Lower leg skin (tissue), 4 donors: ENCODE results near the gene SF3B1. TPM values are rescaled to one million over a fixed set of nuclear protein-coding genes. Genes with fewer than 3 reads are reported as not detected.
"Not testable (repeated sequence)": the region's sequence is repeated elsewhere in the genome, so short reads cannot be mapped to it uniquely, and the experiment has no call there.

Experiments
- DNase-seq, 2 donors: peaks; one replicate each; pipeline ENCODE4 v3.0.0-alpha.2; 2019; ENCODE audit warnings: low spot score in 2 of 2
- H3K4me3 ChIP-seq: fragments of 200-600 bp; sonication (generic); 2 replicates; pipeline ENCODE4 v1.5.1; 2017; ENCODE audit warnings: mild to moderate bottlenecking, low read depth; ENCODE audit not compliant: poor library complexity, severe bottlenecking
- CTCF ChIP-seq, 3 donors: fragments of 450-650 bp; IDR thresholded peaks; one replicate each; pipeline ENCODE4 v1.5.1; 2016; ENCODE audit warnings: antibody characterized with exemption in 3 of 3, mild to moderate bottlenecking in 3 of 3, moderate library complexity in 2 of 3
- POLR2A ChIP-seq, 2 donors: fragments of 450-650 bp; IDR thresholded peaks; one replicate each; pipeline ENCODE4 v1.6.1; 2016 to 2017; ENCODE audit warnings: antibody characterized with exemption in 2 of 2, mild to moderate bottlenecking in 1 of 2, moderate library complexity in 1 of 2
- WGBS, 2 donors: methylation state at CpG; one replicate each; pipeline ENCODE4 v1.1.5; 2018; 5-methylcytosine and 5-hydroxymethylcytosine counted together
- intact Hi-C: fragments of 100-400 bp; cut with DNase I; formaldehyde crosslinking; loops from one replicate; pipeline ENCODE4 v1.15.0; 2023; ENCODE audit warnings: low total_unique reads
- total RNA-seq, 4 donors: library from RNA; depleted of rRNA; stranded (reverse); fragments of >200 nt; gene quantifications; one replicate each; pipeline ENCODE4 v1.1.0, GENCODE V29; 2016

Gene SF3B1
- total RNA-seq, 4 donors from 2014 or later, result 160 to 327 (median 242) TPM

GRCh38 chr2:197437380-197437779 is 2.6 kb upstream of the SF3B1 start:
- DNase-seq, result no peak
- no peak overlapping the region for H3K4me3 ChIP-seq
- intact Hi-C loops, result no loop called here
- 100% methylated on average over 2 of the region's 2 CpGs for WGBS, 2 donors
- TF ChIP-seq POLR2A (IDR thresholded peaks at IDR 0.05) (no peak), CTCF (IDR thresholded peaks at IDR 0.05) (no peak)

DNA sequence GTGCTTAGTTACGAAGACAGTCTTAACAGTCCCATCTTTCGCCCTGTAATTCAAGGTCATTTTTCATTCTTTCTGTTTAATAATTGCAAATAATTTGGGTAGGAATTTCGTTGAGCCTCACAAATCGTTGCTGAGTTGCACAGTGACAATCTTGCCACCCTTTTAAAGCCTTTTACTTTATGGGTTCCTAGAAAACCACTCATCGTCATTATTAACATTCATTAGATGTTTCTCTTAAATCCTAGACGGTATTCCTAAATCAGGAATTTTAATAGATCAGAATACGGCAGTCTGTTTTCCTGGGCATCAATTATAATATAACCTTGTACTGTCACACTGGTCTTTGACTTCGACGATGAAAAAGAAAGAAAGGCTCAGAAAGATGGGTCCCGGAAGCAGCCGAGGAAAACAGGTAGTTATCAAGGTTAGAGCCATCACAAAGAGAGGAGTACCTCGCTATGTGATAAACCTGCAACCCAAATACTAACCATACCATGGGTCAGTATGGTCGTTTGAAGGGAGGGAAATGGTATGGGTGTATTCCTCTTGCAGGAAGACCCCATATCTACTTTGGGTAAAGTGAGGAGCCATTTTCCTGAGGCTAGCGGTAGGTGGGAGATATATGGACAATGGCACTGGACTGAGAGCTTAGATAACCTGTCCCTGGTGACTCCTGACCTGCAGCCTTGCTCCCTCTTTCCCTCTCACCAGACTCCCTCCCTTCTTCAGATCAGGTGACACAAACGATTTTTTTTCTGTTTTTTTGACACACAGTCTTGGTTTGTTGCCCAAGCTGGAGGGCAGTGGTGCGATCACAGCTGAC is 981 bp upstream of the SF3B1 start:
- intact Hi-C loops, result no loop called here
- H3K4me3 ChIP-seq, result peak overlapping the region; percentile 39
- no peak for TF ChIP-seq CTCF (IDR thresholded peaks at IDR 0.05)
- TF ChIP-seq POLR2A (IDR thresholded peaks at IDR 0.05), result no peak
- WGBS, 2 donors, result 30% methylated on average over 16 of the region's 16 CpGs
- no peak for DNase-seq

DNA sequence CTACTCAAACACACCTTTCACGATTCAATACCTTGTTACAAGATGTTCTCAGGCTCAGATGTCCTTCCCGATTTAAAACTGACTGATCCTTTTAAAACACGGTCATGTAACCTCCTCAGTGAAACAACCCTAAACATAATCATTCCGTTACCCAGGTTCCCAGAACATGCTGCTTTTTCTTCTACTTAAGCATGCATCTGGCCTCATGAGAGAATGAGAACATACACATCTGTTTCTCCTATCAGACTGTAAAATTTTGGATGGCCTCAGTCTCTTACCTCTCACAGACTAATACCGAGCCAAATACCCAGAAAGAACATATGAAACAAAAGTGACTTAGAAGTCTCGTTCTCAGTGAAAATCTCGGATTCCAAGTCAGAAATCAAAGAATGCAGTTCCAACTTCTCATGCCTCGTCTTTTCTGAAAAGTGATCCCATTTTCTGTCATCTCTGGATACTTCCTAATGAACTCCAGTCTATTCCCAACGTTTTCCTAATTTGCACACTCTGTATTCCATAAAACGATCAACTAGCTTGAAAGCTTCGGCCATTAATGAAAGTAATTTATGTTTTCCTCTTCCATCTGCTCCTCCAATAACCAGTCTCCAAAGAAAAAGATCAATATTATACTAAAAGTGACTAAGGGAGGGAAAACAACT is 919 bp downstream of the SF3B1 start:
- TF ChIP-seq POLR2A (IDR thresholded peaks at IDR 0.05) (no peak), CTCF (IDR thresholded peaks at IDR 0.05) (no peak)
- WGBS, 2 donors, result 1% methylated on average over 11 of the region's 11 CpGs
- no peak for DNase-seq
- H3K4me3 ChIP-seq, result peak overlapping the region; percentile 100
- intact Hi-C loops, result no loop called here

GRCh38 chr2:197432527-197432926 is 2.3 kb downstream of the SF3B1 start:
- H3K4me3 ChIP-seq, intact Hi-C loops: not testable (repeated sequence)

DNA sequence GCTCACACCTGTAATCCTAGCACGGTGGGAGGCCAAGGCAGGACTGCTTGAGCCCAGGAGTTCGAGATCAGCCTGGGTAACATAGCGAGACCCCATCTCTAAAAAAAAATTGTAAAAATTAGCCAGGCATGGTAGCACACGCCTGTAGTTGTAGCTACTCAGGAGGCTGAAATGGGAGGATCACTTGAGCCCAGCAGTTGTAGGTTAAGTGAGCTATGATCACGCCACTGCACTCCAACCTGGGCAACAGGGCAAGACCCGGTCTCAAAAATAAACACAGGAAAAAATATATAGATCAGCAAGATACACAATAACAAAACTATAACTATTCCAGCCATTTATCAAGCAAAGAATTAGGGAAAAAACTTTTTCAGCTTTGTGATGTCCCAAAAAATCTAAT is 3.0 kb downstream of the SF3B1 start:
- TF ChIP-seq POLR2A (IDR thresholded peaks at IDR 0.05) (no peak), CTCF (IDR thresholded peaks at IDR 0.05) (no peak)
- 61 to 68% methylated on average over 6 of the region's 6 CpGs for WGBS, 2 donors
- DNase-seq, result peak in 1 of 2 donors; percentile 36
- no peak overlapping the region for H3K4me3 ChIP-seq
- intact Hi-C loops, result no loop called here

More at GRCh38 chr2:197432527-197432926, 2.3 kb downstream of the SF3B1 start:
- DNase-seq, result peak in 1 of 2 donors; percentile 61
- WGBS, 2 donors, result 70 to 74% methylated on average over 6 of the region's 6 CpGs

DNA sequence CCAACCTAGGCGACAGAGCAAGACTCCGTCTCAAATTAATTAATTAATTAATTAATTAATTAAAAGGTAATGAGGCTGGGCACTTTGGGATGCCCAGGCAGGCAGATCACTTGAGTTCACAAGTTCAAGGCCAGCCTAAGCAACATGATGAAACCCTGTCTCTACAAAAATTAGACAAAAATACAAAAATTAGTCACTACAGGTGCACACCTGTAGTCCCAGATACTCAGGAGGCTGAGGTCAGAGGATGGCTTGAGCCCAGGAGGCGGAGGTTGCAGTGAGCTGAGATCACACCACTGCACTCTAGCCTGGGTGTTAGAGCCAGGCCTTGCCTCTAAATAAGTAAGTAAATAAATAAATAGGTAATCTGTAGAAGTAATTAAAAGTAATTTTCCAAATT is 6.8 kb downstream of the SF3B1 start:
- intact Hi-C loops, result no loop called here
- no peak for DNase-seq
- no peak overlapping the region for H3K4me3 ChIP-seq
- no peak for TF ChIP-seq CTCF (IDR thresholded peaks at IDR 0.05)
- TF ChIP-seq POLR2A (IDR thresholded peaks at IDR 0.05), result no peak
- 92 to 94% methylated on average over 3 of the region's 3 CpGs for WGBS, 2 donors
